HepG2 (cell line): ENCODE measurements around the gene PRPSAP1. TPM values are rescaled to one million over a fixed set of nuclear protein-coding genes. Genes with fewer than 3 reads are reported as not detected.
A peak's percentile ranks its signal among the peaks of the same experiment; 100 is the strongest.

ENCODE experiments used
- AGO1 ChIP-seq: fragments of 200-400 bp; formaldehyde crosslinking; IDR thresholded peaks from 2 replicates; pipeline ENCODE4 v1.6.1; 2017; ENCODE audit warnings: mild to moderate bottlenecking, low read depth, low read length, moderate library complexity; ENCODE audit not compliant: poor library complexity, severe bottlenecking
- CBX1 ChIP-seq: IDR thresholded peaks from one replicate; pipeline ENCODE4 v1.6.1; 2016; ENCODE audit warnings: antibody characterized with exemption, low read depth
- CC2D1A ChIP-seq: sonication (generic); formaldehyde crosslinking; IDR thresholded peaks from 2 replicates; pipeline ENCODE4 v1.8.1; 2023; ENCODE audit warnings: mild to moderate bottlenecking, missing genetic modification reagents
- CENPX ChIP-seq: sonication (generic); formaldehyde crosslinking; IDR thresholded peaks from 2 replicates; pipeline ENCODE4 v1.9.0; 2021; ENCODE audit warnings: mild to moderate bottlenecking, missing genetic modification reagents, moderate library complexity
- GLMP ChIP-seq: sonication (generic); formaldehyde crosslinking; IDR thresholded peaks from 2 replicates; pipeline ENCODE4 v1.9.0; 2021; ENCODE audit warnings: missing genetic modification reagents, mild to moderate bottlenecking, borderline replicate concordance
- GZF1 ChIP-seq: sonication (generic); formaldehyde crosslinking; IDR thresholded peaks from 2 replicates; pipeline ENCODE4 v1.5.1; 2020; ENCODE audit warnings: mild to moderate bottlenecking, missing genetic modification reagents
- HOXD1 ChIP-seq: sonication (generic); formaldehyde crosslinking; IDR thresholded peaks from 2 replicates; pipeline ENCODE4 v1.5.0; 2020; ENCODE audit warnings: missing genetic modification reagents
- JUND ChIP-seq: sonication (generic); formaldehyde crosslinking; IDR thresholded peaks from 2 replicates; pipeline ENCODE4 v1.8.0; 2022; ENCODE audit warnings: mild to moderate bottlenecking, missing genetic modification reagents
- MATR3 ChIP-seq: sonication (generic); formaldehyde crosslinking; IDR thresholded peaks from 2 replicates; pipeline ENCODE4 v1.4.0; 2020; ENCODE audit warnings: missing genetic modification reagents
- MZF1 ChIP-seq: sonication (generic); formaldehyde crosslinking; IDR thresholded peaks from 2 replicates; pipeline ENCODE4 v1.8.1; 2023; ENCODE audit warnings: mild to moderate bottlenecking, missing genetic modification reagents, borderline replicate concordance
- NFIB ChIP-seq: sonication (generic); formaldehyde crosslinking; IDR thresholded peaks from 2 replicates; pipeline ENCODE4 v1.9.0; 2021; ENCODE audit warnings: missing genetic modification reagents, mild to moderate bottlenecking, borderline replicate concordance
- PRMT3 ChIP-seq: sonication (generic); formaldehyde crosslinking; IDR thresholded peaks from 2 replicates; pipeline ENCODE4 v1.8.1; 2022; ENCODE audit warnings: low read depth, mild to moderate bottlenecking, moderate library complexity, missing genetic modification reagents, borderline replicate concordance
- RBM22 ChIP-seq: fragments of 200-400 bp; formaldehyde crosslinking; optimal IDR thresholded peaks from 2 replicates; pipeline ENCODE3; 2017; ENCODE audit warnings: mild to moderate bottlenecking, low read length, moderate library complexity
- SP5 ChIP-seq: IDR thresholded peaks from 2 replicates; pipeline ENCODE4 v1.6.1; 2016; ENCODE audit warnings: low read depth, borderline replicate concordance
- TCF7 ChIP-seq: sonication (generic); IDR thresholded peaks from 2 replicates; pipeline ENCODE4 v1.6.1; 2016; ENCODE audit warnings: antibody characterized with exemption, low read depth
- ZBTB38 ChIP-seq: sonication (generic); formaldehyde crosslinking; IDR thresholded peaks from 2 replicates; pipeline ENCODE4 v1.5.1; 2020; ENCODE audit warnings: mild to moderate bottlenecking, missing genetic modification reagents
- ZNF136 ChIP-seq: sonication (generic); formaldehyde crosslinking; IDR thresholded peaks from 2 replicates; pipeline ENCODE4 v1.8.1; 2022; ENCODE audit warnings: low read depth, mild to moderate bottlenecking, moderate library complexity, missing genetic modification reagents
- ZNF143 ChIP-seq: sonication (generic); formaldehyde crosslinking; IDR thresholded peaks from 2 replicates; pipeline ENCODE4 v1.4.0; 2020; ENCODE audit warnings: missing genetic modification reagents
- ZNF260 ChIP-seq: sonication (generic); formaldehyde crosslinking; IDR thresholded peaks from 2 replicates; pipeline ENCODE4 v1.4.0; 2020; ENCODE audit warnings: missing genetic modification reagents, low read depth, mild to moderate bottlenecking, borderline replicate concordance
- ZNF329 ChIP-seq: sonication (generic); formaldehyde crosslinking; IDR thresholded peaks from 2 replicates; pipeline ENCODE4 v1.9.0; 2021; ENCODE audit warnings: low read depth, mild to moderate bottlenecking, missing genetic modification reagents
- ZNF441 ChIP-seq: sonication (generic); formaldehyde crosslinking; IDR thresholded peaks from 2 replicates; pipeline ENCODE4 v1.7.0; 2021; ENCODE audit warnings: missing genetic modification reagents, borderline replicate concordance
- ZNF510 ChIP-seq: sonication (generic); formaldehyde crosslinking; IDR thresholded peaks from 2 replicates; pipeline ENCODE4 v1.4.0; 2020; ENCODE audit warnings: low read depth, mild to moderate bottlenecking, missing genetic modification reagents
- ZNF567 ChIP-seq: sonication (generic); formaldehyde crosslinking; IDR thresholded peaks from 2 replicates; pipeline ENCODE4 v1.8.1; 2023; ENCODE audit warnings: mild to moderate bottlenecking, missing genetic modification reagents, borderline replicate concordance
- ZNF598 ChIP-seq: sonication (generic); formaldehyde crosslinking; IDR thresholded peaks from 2 replicates; pipeline ENCODE4 v1.5.1; 2020; ENCODE audit warnings: mild to moderate bottlenecking, missing genetic modification reagents, borderline replicate concordance
- ZNF605 ChIP-seq: sonication (generic); formaldehyde crosslinking; IDR thresholded peaks from 2 replicates; pipeline ENCODE4 v1.8.0; 2022; ENCODE audit warnings: mild to moderate bottlenecking, missing genetic modification reagents
- polyA plus RNA-seq, 8 experiments: library from polyadenylated mRNA; depleted of rRNA in 3 of 8; stranded (reverse) in 7 of 8; unstranded in 1 of 8; fragments of >200 nt; fragmentation: Illumina TruSeq in 4 of 8; extraction: Trizol in 4 of 8; gene quantifications; 2 replicates each; pipeline versions ENCODE4 v1.2.1 to v1.2.3, GENCODE V29; 2011 to 2016; ENCODE audit warnings: low read depth in 4 of 8, missing spikeins in 1 of 8, mixed read lengths in 1 of 8; ENCODE audit not compliant: insufficient read depth in 1 of 8
- total RNA-seq, 5 experiments: library from RNA; depleted of rRNA; stranded (reverse); fragments of >200 nt; fragmentation: Illumina TruSeq; extraction: Trizol; gene quantifications; 2 replicates each; pipeline ENCODE4 v1.2.3, GENCODE V29; 2016; ENCODE audit warnings: low read depth in 1 of 5
- TF ChIP-seq, protein P1 (sequence below): sonication (generic); formaldehyde crosslinking; IDR thresholded peaks from 2 replicates; pipeline ENCODE4 v1.5.0; 2020; ENCODE audit warnings: missing genetic modification reagents
- TF ChIP-seq, protein P2 (sequence below): sonication (generic); formaldehyde crosslinking; IDR thresholded peaks from 2 replicates; pipeline ENCODE4 v1.5.0; 2020; ENCODE audit warnings: missing genetic modification reagents
- TF ChIP-seq, protein P3 (sequence below): IDR thresholded peaks from 2 replicates; pipeline ENCODE4 v1.6.1; 2016; ENCODE audit warnings: low read depth, borderline replicate concordance

The PRPSAP1 gene
- total and polyA plus RNA-seq, 2 of the 13 experiments (the other 11 are each of a cell fraction or from before 2014, with no cell fraction given): 91.1 to 314 TPM

DNA sequence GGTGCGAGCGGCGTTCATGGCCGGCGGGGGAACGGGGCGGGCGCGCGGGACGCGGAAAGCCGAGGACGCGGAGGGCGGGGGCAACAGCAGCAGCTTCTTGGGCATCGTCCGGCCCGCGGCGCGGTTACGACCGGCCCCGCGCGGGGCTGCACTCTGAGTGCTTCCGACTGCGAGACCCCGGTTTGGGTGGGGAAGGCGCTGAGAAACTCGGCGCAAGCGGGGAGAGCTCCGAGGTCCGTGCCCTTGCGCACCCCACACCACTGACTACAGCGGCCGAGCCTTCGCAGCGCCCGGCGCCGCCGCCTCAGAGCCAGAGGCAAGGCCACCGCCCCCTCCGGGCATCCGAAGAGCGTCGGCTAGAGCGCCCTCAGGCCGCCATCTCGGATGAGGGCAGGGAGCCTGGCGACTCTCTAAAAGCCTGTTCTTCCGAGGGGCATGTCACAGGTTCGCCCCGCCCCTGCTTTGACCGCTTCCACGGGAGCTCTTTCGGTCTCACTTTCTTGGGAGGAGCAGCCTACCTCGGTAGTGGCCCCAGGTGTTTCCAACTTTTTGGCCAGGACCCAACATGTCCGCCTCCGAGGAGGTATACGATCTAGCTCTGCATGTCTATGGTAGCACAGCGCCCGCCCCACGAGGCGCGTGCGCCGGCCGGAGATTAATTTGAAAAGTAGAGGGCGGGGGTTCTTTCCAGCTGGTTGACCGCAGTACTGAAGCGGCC is at the start of gene PRPSAP1 (continued):
- TF ChIP-seq GLMP (CRISPR knock-in tag) (no peak), NFIB (CRISPR knock-in tag) (no peak), ZNF329 (CRISPR knock-in tag) (peak; percentile 80; the same call in 1 of the 2 replicates), ZNF441 (CRISPR knock-in tag) (peak; percentile 48; the same call in 1 of the 2 replicates), ZBTB38 (CRISPR knock-in tag) (peak; percentile 82; the same call in 1 of the 2 replicates), HOXD1 (CRISPR knock-in tag) (no peak; the same call in none of the 2 replicates), MZF1 (CRISPR knock-in tag) (no peak), CC2D1A (CRISPR knock-in tag) (0 out of 2 replicates have a peak, but pooled peaks have one; percentile 48), MATR3 (CRISPR knock-in tag) (no peak), ZNF510 (CRISPR knock-in tag) (0 out of 2 replicates have a peak, but pooled peaks have one; percentile 62), PRMT3 (peak; percentile 62; the same call in 1 of the 2 replicates), GZF1 (CRISPR knock-in tag) (peak; percentile 76), ZNF136 (CRISPR knock-in tag) (peak; percentile 96; the same call in 1 of the 2 replicates), ZNF598 (CRISPR knock-in tag) (peak; percentile 98; the same call in 1 of the 2 replicates), CBX1 (peak; percentile 29), JUND (peak; percentile 79), AGO1 (peak; percentile 46), CENPX (CRISPR knock-in tag) (no peak), RBM22 (peak; percentile 56), ZNF605 (peak; percentile 87), ZNF567 (CRISPR knock-in tag) (peak; percentile 93; the same call in 1 of the 2 replicates), ZNF260 (CRISPR knock-in tag) (no peak), ZNF143 (CRISPR knock-in tag) (peak; percentile 55; the same call in 1 of the 2 replicates), TCF7 (no peak), SP5 (peak; percentile 77; the same call in 1 of the 2 replicates)
- TF ChIP-seq, protein P1, sequence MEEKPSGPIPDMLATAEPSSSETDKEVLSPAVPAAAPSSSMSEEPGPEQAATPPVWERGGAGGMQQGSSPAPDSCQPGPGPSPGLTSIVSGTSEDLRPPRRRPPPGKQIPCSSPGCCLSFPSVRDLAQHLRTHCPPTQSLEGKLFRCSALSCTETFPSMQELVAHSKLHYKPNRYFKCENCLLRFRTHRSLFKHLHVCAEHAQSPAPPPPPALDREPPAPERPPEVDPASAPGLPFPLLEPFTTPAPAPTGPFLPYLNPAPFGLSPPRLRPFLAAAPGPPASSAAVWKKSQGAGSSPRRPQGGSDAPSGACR: 0 out of 2 replicates have a peak, but pooled peaks have one; percentile 24
- TF ChIP-seq, protein P2, sequence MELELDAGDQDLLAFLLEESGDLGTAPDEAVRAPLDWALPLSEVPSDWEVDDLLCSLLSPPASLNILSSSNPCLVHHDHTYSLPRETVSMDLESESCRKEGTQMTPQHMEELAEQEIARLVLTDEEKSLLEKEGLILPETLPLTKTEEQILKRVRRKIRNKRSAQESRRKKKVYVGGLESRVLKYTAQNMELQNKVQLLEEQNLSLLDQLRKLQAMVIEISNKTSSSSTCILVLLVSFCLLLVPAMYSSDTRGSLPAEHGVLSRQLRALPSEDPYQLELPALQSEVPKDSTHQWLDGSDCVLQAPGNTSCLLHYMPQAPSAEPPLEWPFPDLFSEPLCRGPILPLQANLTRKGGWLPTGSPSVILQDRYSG (CRISPR knock-in tag): peak; percentile 89
- TF ChIP-seq, protein P3, sequence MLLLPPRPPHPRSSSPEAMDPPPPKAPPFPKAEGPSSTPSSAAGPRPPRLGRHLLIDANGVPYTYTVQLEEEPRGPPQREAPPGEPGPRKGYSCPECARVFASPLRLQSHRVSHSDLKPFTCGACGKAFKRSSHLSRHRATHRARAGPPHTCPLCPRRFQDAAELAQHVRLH: peak; percentile 93
